ENCODE measurements around the gene GALM. TPM values are rescaled to one million over a fixed set of nuclear protein-coding genes. Genes with fewer than 3 reads are reported as not detected.
A peak's percentile ranks its signal among the peaks of the same experiment; 100 is the strongest.
"Not testable (repeated sequence)": the region's sequence is repeated elsewhere in the genome, so short reads cannot be mapped to it uniquely, and the experiment has no call there.

Gene GALM
- total RNA-seq, 2 experiments from 2014 or later = 38.3 to 40.6 TPM

GRCh38 chr2:38706846-38707345, 41.0 kb downstream of the GALM start:
- intact Hi-C loops (cut with micrococcal nuclease) = loop anchor here (5.0 kb wide), 1 partner anchor 40 kb away; the partner anchor contains the start of gene GALM
- POLR2A ChIA-PET = interaction anchor here (1.0 to 1.5 kb wide), 2 partner anchors 40 to 106 kb away, joined by 3 to 4 read pairs; no protein-coding TSS in a partner anchor

GRCh38 chr2:38708491-38708890, 42.6 kb downstream of the GALM start:
- DNase-seq, H3K27me3 Mint-ChIP-seq, H3K9me3 Mint-ChIP-seq: not testable (repeated sequence)
- peak; percentile 21 for ATAC-seq
- Mint-ChIP-seq H3K4me3 (peak overlapping the region; percentile 32), H3K36me3 (ENCODE audit: low read depth) (peaks cover 42% of the 10 kb centered on the region), H3K4me1 (ENCODE audit: low read depth) (peaks cover 56% of the 10 kb centered on the region), H3K27ac (peak overlapping the region; percentile 87)
- ChIA-PET CTCF (interaction anchor here (0.8 to 3.2 kb wide), 4 partner anchors 14 to 127 kb away, joined by 3 to 19 read pairs (median 8); partner anchors contain the start of gene HNRNPLL), POLR2A (interaction anchor here (0.9 to 1.9 kb wide), 6 partner anchors 10 to 42 kb away, joined by 4 to 7 read pairs (median 4); no protein-coding TSS in a partner anchor)
- intact Hi-C loops (cut with micrococcal nuclease) = loop anchor here (5.0 kb wide), 1 partner anchor 41 kb away; the partner anchor contains the start of gene GALM

More at GRCh38 chr2:38706846-38707345, 41.0 kb downstream of the GALM start:
- Mint-ChIP-seq H3K36me3 (ENCODE audit: low read depth) (peaks cover 34% of the 10 kb centered on the region), H3K27ac (peak overlapping the region; percentile 5), H3K4me1 (ENCODE audit: low read depth) (peaks cover 52% of the 10 kb centered on the region), H3K9me3 (peaks cover 3% of the 10 kb centered on the region), H3K27me3 (no peaks in the 10 kb centered on the region), H3K4me3 (no peak overlapping the region)
- TF ChIP-seq CTCF (IDR thresholded peaks at IDR 0.05) = no peak
- no peak for ATAC-seq
- CTCF ChIA-PET = interaction anchor here (1.0 to 3.2 kb wide), 2 partner anchors 12 to 125 kb away, joined by 3 to 13 read pairs; no protein-coding TSS in a partner anchor
- no peak for DNase-seq

GRCh38 chr2:38708900-38709566, 43.1 kb downstream of the GALM start:
- Mint-ChIP-seq H3K9me3 (peaks cover 3% of the 10 kb centered on the region), H3K4me3 (peak overlapping the region; percentile 32), H3K4me1 (ENCODE audit: low read depth) (peaks cover 60% of the 10 kb centered on the region), H3K27me3 (no peaks in the 10 kb centered on the region), H3K27ac (peak overlapping the region; percentile 87), H3K36me3 (ENCODE audit: low read depth) (peaks cover 45% of the 10 kb centered on the region)
- no peak for DNase-seq
- CTCF ChIA-PET = interaction anchor here (1.0 to 3.2 kb wide), 5 partner anchors 13 to 127 kb away, joined by 3 to 19 read pairs (median 4); partner anchors contain the start of gene HNRNPLL
- no peak for TF ChIP-seq CTCF (IDR thresholded peaks at IDR 0.05)
- POLR2A ChIA-PET = interaction anchor here (0.5 to 1.9 kb wide), 9 partner anchors 8 to 58 kb away, joined by 3 to 7 read pairs (median 4); partner anchors contain the start of gene SRSF7
- peak; percentile 8 for ATAC-seq
- intact Hi-C loops (cut with micrococcal nuclease) = loop anchor here (5.0 kb wide), 1 partner anchor 42 kb away; the partner anchor contains the start of gene GALM

- H3K27me3 Mint-ChIP-seq = no peaks in the 10 kb centered on the region
- ChIA-PET POLR2A (interaction anchor here (0.6 to 1.9 kb wide), 4 partner anchors 8 to 43 kb away, joined by 3 to 7 read pairs (median 4); partner anchors contain the start of gene SRSF7), CTCF (interaction anchor here (1.0 to 3.2 kb wide), 5 partner anchors 13 to 128 kb away, joined by 3 to 19 read pairs (median 4); partner anchors contain the start of gene HNRNPLL)
- peak overlapping the region; percentile 87 for H3K27ac Mint-ChIP-seq
- no peak for TF ChIP-seq CTCF (IDR thresholded peaks at IDR 0.05)
- H3K36me3 Mint-ChIP-seq (ENCODE audit: low read depth) = peaks cover 50% of the 10 kb centered on the region
- DNase-seq = peak; percentile 69
- ATAC-seq = peak; percentile 78
- H3K9me3 Mint-ChIP-seq = peaks cover 3% of the 10 kb centered on the region
- H3K4me3 Mint-ChIP-seq = peak overlapping the region; percentile 32
- peaks cover 67% of the 10 kb centered on the region for H3K4me1 Mint-ChIP-seq (ENCODE audit: low read depth)
- intact Hi-C loops (cut with micrococcal nuclease) = loop anchor here (5.0 kb wide), 1 partner anchor 42 kb away; the partner anchor contains the start of gene GALM
Observed at GRCh38 chr2:38709567-38710194, 43.8 kb downstream of the GALM start.

GRCh38 chr2:38711558-38711957, 45.6 kb downstream of the GALM start:
- no peak for DNase-seq
- peaks cover 54% of the 10 kb centered on the region for H3K36me3 Mint-ChIP-seq (ENCODE audit: low read depth)
- no peaks in the 10 kb centered on the region for H3K27me3 Mint-ChIP-seq
- ATAC-seq = no peak
- no peak overlapping the region for H3K27ac Mint-ChIP-seq
- peaks cover 76% of the 10 kb centered on the region for H3K4me1 Mint-ChIP-seq (ENCODE audit: low read depth)
- H3K9me3 Mint-ChIP-seq = peaks cover 3% of the 10 kb centered on the region
- no peak overlapping the region for H3K4me3 Mint-ChIP-seq
- POLR2A ChIA-PET = interaction anchor here (1.0 kb wide), 1 partner anchor 30 kb away, joined by 3 read pairs; no protein-coding TSS in a partner anchor
- TF ChIP-seq CTCF (IDR thresholded peaks at IDR 0.05) = no peak
- intact Hi-C loops (cut with micrococcal nuclease) = no loop called here
- CTCF ChIA-PET = interaction anchor here (1.3 kb wide), 1 partner anchor 130 kb away, joined by 6 read pairs; no protein-coding TSS in a partner anchor

Data from activated CD8-positive, alpha-beta T cell treated with anti-CD3 and anti-CD28 coated beads for 36 hours (primary cell).